ENCODE measurements around the gene TET3.

TET3 gene

GRCh38 chr2:73985308-73986084, 786 bp downstream of the TET3 start:
- H3K36me3 ChIP-seq (ENCODE audit: control insufficient read depth, insufficient read depth, low read length) = peaks cover 6% of the 10 kb centered on the region
- TF ChIP-seq, protein P1, sequence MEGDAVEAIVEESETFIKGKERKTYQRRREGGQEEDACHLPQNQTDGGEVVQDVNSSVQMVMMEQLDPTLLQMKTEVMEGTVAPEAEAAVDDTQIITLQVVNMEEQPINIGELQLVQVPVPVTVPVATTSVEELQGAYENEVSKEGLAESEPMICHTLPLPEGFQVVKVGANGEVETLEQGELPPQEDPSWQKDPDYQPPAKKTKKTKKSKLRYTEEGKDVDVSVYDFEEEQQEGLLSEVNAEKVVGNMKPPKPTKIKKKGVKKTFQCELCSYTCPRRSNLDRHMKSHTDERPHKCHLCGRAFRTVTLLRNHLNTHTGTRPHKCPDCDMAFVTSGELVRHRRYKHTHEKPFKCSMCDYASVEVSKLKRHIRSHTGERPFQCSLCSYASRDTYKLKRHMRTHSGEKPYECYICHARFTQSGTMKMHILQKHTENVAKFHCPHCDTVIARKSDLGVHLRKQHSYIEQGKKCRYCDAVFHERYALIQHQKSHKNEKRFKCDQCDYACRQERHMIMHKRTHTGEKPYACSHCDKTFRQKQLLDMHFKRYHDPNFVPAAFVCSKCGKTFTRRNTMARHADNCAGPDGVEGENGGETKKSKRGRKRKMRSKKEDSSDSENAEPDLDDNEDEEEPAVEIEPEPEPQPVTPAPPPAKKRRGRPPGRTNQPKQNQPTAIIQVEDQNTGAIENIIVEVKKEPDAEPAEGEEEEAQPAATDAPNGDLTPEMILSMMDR (IDR thresholded peaks at IDR 0.05; ENCODE audit: insufficient read depth, low read length, poor library complexity, severe bottlenecking) = no peak
- peak overlapping the region; percentile 77 for H3K4me3 ChIP-seq (replicated peaks; ENCODE audit: low read depth, low read length)
- peak; percentile 79 for DNase-seq (ENCODE audit: extremely low read depth, insufficient read length)
- H3K27me3 ChIP-seq (replicated peaks; ENCODE audit: control insufficient read depth, insufficient read depth, low read length) = no peaks in the 10 kb centered on the region

- no peaks in the 10 kb centered on the region for H3K27me3 ChIP-seq (replicated peaks; ENCODE audit: control insufficient read depth, insufficient read depth, low read length)
- H3K4me3 ChIP-seq (replicated peaks; ENCODE audit: low read depth, low read length) = peak overlapping the region; percentile 77
- peak; percentile 40 for DNase-seq (ENCODE audit: extremely low read depth, insufficient read length)
- TF ChIP-seq, protein P1 (IDR thresholded peaks at IDR 0.05; ENCODE audit: insufficient read depth, low read length, poor library complexity, severe bottlenecking) = no peak
- peaks cover 6% of the 10 kb centered on the region for H3K36me3 ChIP-seq (ENCODE audit: control insufficient read depth, insufficient read depth, low read length)
Observed at GRCh38 chr2:73986085-73986681, 1.5 kb downstream of the TET3 start.

- peaks cover 7% of the 10 kb centered on the region for H3K36me3 ChIP-seq (ENCODE audit: control insufficient read depth, insufficient read depth, low read length)
- no peaks in the 10 kb centered on the region for H3K27me3 ChIP-seq (replicated peaks; ENCODE audit: control insufficient read depth, insufficient read depth, low read length)
- peak overlapping the region; percentile 77 for H3K4me3 ChIP-seq (replicated peaks; ENCODE audit: low read depth, low read length)
- TF ChIP-seq, protein P1 (IDR thresholded peaks at IDR 0.05; ENCODE audit: insufficient read depth, low read length, poor library complexity, severe bottlenecking) = peak; percentile 23
- no peak for DNase-seq (ENCODE audit: extremely low read depth, insufficient read length)
Observed at GRCh38 chr2:73987109-73987947, 2.6 kb downstream of the TET3 start.

DNA sequence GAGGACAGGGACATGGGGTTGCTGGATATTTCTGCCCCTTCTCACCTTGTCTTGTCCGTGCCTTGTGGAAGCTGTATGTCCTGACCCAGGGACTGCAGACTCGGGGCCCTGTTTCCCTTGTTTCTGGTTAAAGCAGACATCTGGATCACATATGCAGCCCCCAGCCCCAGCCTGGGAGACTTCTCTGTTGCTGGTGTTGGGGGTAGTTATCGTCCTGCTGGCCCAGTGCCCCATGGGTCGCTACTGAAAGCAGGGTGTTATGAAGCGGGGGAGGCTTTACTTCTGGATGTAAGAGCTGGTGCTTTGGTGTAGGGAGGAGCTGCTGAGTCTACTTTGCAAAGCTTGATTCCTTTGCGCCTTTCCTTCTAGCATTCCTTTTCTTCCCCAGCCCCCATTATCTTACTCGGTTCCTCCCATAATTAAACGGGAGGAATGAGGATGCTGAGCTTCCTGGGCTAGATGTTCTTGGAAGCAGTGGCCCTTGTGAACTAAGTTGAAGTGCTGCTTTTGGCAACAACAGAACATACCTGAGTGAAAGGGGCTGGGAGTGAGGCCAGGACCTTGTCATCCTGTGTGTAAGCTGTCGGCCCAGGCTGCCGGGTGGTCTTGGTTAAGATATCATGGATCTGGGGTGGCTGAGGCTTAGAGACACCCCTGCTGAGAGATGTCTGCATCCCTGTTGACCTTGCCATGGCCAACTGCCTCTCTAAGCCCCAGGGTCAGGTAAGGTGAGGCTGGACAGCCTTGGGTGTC, 3.4 kb downstream of the TET3 start:
- Histone ChIP-seq H3K27me3 (replicated peaks; ENCODE audit: control insufficient read depth, insufficient read depth, low read length) (no peaks in the 10 kb centered on the region), H3K4me3 (replicated peaks; ENCODE audit: low read depth, low read length) (peak overlapping the region; percentile 77), H3K36me3 (ENCODE audit: control insufficient read depth, insufficient read depth, low read length) (peaks cover 7% of the 10 kb centered on the region)
- TF ChIP-seq, protein P1 (IDR thresholded peaks at IDR 0.05; ENCODE audit: insufficient read depth, low read length, poor library complexity, severe bottlenecking) = no peak
- no peak for DNase-seq (ENCODE audit: extremely low read depth, insufficient read length)

- no peak for DNase-seq (ENCODE audit: extremely low read depth, insufficient read length)
- no peaks in the 10 kb centered on the region for H3K27me3 ChIP-seq (replicated peaks; ENCODE audit: control insufficient read depth, insufficient read depth, low read length)
- no peak overlapping the region for H3K4me3 ChIP-seq (replicated peaks; ENCODE audit: low read depth, low read length)
- H3K36me3 ChIP-seq (ENCODE audit: control insufficient read depth, insufficient read depth, low read length) = peaks cover 8% of the 10 kb centered on the region
- TF ChIP-seq, protein P1 (IDR thresholded peaks at IDR 0.05; ENCODE audit: insufficient read depth, low read length, poor library complexity, severe bottlenecking) = no peak
Observed at GRCh38 chr2:73989972-73990371, 5.3 kb downstream of the TET3 start.

All from GM06990 (cell line).